GM21360 (cell line): ENCODE results near the gene MT1H.

Experiments used
- ATAC-seq: cut with Tn5 transposase; IDR thresholded peaks from one replicate; pipeline ENCODE4 v1.9.1; 2021; ENCODE audit warnings: mild to moderate bottlenecking, moderate library complexity; ENCODE audit not compliant: unreplicated experiment

Gene MT1H

DNA sequence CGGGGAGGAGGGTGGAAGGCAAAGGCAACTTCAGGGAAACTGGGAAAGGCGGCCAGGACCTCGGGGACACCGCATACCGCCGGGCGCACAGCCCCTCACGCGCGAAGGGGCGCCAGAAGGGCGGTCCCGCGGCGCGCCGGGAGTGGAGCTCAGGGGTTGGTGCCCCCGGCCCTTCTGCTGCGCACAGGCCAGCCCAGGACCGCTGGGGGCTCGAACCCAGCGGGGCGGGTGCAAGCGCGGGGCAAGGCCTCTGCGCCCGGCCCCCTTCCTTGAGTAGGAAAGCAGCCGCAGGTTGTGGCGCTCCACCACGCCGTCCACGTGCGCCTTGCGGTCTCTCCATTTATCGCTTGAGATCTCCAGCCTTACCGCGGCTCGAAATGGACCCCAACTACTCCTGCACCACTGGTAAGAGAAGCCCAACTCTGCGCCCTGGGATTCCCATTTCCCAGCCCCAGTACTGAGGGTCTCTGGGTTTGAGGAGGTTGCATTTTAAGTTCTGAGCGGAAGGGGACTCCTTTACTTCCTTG is 34.1 kb upstream of the MT1H start:
- no peak for ATAC-seq

DNA sequence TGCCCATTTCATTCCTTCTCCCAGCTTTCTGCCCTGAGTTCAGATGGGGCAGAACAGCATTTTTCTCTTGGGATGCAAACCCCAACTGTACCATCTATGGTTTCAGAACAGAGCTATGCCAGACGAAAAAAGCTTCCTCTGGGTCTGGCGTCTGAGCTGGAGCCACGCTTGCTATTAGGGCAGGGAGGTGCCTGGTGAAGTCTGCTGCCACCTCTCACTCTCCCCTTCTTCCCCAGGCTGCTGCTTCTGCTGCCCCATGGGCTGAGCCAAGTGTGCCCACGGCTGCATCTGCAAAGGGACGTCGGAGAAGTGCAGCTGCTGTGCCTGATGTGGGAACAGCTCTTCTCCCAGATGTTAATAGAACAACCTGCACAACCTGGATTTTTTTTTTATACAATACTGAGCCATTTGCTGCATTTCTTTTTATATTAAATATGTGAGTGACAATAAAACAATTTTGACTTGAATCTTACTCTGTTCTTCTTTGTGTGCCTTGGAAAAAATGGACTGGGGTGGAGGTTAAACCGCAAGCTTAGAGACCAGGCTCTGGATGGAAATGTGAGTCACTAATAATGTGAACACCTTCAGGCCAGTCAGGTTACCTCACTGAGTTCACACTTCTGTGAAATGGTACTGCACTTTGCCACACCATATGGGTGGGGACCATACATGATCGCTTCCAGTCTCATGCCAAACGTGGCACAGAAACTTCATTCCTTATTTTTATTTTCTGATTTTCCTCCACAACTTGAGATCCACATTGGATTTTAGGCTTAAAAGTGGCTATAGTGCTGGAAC is 32.8 kb upstream of the MT1H start:
- ATAC-seq = no peak

DNA sequence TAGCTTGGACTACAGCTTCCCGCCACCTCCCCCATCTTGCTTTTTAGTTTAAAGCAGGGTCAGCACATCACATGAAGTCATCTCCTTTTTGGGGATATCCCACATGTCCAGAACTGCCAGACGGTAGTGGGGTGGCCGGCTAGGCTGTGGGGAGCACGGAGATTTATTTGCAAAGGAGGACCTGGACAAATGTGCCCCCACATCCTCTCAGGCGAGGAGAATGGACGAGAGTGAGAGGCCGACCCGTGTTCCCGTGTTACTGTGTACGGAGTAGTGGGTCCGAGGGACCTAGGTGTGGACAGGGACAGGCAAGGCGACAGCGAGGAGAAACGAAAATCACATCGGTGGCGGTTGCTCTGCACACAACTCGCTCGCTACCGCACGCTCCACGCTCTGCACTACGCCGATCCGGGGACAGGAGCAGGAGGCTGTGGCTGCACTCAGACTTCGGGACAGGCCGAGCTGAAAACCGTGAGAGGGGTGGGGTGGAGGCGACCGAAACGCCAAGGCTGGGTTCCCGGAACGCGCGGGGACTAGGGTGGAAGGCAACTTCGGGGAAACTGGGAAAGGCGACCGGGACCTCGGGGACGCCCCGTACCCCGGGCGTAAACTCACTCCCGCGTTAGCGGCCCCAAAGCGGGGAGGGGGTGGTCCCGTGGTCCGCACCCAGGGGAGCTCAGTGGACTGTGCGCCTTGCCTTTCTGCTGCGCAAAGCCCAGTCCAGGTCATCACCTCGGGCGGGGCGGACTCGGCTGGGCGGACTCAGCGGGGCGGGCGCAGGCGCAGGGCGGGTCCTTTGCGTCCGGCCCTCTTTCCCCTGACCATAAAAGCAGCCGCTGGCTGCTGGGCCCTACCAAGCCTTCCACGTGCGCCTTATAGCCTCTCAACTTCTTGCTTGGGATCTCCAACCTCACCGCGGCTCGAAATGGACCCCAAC is 31.5 kb upstream of the MT1H start, which contains the start of gene MT1A:
TSS of gene MT1A (plus strand) at position 853 of the 937 bp plus-strand sequence. CDS start at position 926, 73 bp downstream.
- no peak for ATAC-seq

DNA sequence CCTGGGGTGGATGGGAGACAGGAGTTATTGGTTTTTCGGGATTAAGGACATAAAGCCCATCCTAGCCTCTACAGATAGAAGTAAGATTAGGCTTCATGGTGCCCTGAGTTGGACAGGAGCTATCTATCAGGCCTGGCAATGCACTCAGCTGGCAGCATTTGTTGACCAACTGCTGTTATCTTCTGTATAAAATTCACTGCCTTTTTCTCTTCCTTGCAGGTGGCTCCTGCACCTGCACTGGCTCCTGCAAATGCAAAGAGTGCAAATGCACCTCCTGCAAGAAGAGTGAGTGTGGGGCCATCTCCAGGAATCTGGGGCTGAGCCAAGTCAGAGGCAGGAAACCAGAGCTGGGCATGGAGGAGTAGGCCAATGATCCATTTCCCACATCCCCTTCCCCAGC is 30.6 kb upstream of the MT1H start:
- ATAC-seq = no peak

DNA sequence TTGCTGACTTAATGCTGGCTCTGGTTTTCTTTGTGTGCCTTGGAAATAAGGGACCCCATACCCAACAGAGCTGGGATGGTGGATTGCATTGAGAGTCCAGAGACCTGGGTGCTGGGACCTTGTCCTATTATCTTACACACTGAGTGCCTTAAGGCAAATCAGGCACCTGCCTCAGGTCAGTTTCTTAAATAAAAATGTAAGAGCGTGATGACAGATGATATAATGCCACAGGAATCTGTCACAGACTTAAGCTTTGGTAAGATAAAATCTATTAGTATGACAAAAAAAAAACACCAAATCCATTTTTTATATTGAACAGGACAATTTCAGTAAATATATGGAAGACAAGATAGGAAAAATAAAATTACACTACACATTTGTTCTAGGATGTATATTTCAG is 29.5 kb upstream of the MT1H start:
- no peak for ATAC-seq

DNA sequence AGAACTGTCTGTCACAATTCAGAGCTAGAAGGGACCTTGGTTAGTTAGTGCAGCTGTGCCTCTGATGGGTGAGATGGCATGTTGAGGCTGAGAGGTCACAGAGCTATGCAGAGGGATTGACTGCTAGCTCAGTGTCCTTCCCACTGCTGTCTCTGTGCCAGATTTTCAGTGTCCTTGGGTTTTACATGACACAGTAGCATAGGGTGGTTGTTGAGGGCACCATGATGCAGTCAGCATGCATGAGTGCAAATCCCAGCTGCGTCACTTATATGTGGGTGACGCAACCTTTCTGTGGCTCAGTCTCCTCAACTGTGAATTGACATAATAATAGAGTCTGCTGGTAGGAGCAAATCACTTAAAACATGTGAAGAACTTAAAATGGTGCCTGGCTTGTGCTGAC is 28.4 kb upstream of the MT1H start:
- no peak for ATAC-seq

DNA sequence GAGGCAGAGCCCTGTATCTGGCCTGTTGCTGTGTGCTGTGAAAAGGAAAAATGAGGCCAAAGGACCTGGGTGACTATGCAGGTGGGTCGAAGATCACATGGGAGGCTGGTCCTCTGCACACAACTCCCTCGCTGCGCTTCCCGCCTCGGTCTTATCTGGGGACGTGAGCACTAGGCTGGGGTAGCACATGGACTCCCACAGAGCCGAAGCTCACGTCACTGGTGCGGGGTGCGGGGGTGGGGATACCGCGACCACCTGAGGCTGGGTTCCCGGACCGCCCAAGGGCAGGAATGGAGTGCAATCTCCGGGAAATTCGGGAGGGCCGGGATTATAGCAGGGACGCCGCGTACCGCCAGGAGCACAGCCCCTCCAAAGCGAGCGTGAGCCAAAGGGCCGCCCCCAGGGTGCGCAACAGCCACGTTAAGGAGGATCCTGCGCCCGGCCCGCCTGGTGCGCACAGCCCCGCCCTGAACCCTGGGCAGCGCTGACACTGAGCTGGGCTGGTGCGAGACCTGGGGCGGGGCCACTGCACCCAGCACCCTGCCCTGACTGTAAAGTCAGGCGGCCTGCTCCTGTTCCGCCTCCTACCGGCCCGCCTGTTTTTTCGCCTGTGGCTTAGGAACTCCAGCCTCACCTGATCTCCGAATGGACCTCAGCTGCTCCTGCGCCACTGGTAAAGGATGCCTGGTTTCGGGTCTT is 26.4 kb upstream of the MT1H start:
- ATAC-seq = peak; percentile 54

DNA sequence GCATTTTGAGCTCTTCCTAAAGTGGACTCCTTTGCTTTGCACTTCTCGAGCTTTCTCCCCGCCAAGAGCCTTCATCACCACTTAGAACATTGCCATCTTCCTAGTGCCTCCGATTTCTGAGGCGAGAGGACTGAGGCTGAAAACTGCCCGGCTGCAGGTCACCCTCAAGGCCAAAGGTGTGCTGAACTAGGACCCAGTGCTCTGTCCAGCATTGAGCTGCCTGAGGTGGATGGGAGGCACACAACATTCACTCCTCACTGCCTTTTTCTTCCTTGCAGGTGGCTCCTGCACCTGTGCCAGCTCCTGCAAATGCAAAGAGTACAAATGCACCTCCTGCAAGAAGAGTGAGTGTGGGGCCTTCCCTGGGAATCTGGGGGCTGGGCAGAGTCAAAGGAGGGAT is 25.8 kb upstream of the MT1H start:
- ATAC-seq = no peak

DNA sequence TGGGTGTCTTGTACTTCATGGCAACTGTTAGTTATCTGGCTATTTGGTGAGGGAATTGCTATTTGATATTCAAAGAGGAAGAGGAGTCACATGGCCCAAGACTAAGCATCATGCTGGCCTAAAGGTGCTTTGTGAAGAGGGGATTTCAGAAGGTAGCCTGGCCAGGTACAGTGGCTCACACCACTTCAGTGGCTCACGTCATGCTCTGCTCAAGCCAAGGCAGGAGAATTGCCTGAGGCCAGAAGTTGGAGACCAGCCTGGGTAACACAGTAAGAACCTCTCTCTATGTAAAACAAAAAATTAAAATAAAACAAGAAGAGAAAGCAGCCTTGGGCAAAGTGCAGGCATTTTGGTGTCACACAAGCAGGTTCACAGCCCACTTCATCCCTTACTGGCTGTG is 24.3 kb upstream of the MT1H start:
- ATAC-seq = no peak

DNA sequence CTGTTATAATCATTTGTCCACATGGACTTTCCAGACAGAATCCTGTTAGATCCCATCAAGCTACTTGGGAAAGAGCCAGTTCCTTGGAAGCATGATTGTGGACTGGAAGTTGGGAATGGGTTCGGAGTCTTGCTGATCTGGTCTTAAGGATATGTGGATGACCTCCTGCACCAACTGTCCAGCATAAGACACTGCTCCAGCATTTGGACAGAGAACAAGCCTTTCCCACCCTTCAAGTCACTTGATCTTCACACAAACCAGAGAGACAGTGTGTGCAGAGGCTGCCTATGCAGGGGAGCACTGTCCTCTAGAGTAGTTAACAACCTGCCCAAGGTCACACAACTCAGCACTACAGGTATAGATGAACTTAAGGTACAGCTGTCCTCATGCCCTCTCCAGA is 23.8 kb upstream of the MT1H start:
- no peak for ATAC-seq

DNA sequence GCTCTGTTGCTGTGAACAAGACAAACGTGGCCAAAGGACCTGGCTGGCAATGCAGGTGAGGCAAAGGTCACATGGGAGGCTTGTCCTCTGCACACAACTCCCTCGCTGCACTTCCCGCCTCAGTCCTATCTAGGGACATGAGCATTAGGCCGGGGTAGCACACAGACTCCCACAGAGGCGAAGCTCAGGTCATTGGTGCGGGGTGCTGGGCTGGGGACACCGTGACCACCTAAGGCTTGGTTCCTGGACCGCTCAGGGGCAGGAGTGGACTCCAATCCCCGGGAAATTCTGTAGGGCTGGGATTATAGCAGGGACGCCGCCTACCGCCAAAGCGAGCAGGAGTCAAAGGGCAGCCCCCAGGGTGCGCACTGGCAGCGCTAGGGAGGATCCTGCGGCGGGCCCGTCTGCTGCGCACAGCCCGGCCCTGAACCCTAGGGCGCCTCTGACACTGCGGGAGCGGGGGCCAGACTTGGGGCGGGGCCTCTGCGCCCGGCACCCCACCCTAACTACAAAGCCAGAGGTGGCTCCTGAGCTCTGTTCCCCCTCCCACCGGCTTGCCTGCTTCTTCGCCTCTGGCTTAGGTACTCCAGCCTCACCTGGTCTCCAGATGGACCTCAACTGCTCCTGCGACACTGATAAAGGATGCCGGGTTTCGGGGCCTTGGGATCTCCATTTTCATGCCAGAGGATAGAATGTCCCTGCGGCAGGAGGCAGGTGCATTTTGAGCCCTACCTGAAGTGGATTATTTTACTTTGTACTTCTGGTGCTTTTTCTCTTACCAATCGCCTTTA is 21.8 kb upstream of the MT1H start:
- ATAC-seq = no peak

DNA sequence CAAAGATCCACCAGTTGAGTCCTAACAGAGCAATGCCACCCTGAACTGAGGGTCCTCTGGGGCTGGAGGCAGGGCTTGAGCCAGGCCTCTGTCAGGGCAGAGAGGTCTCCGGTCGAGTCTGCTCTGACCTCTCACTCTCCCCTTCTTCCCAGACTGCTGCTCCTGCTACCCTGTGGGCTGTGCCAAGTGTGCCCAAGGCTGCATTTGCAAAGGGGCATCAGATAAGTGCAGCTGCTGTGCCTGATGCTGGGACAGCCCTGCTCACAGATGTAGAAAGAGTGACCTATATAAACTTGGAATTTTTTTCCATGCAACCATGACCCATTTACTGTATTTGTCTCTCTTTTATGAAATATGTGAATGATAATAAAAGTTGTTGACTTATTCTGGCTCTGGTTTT is 20.3 kb upstream of the MT1H start:
- ATAC-seq = no peak

DNA sequence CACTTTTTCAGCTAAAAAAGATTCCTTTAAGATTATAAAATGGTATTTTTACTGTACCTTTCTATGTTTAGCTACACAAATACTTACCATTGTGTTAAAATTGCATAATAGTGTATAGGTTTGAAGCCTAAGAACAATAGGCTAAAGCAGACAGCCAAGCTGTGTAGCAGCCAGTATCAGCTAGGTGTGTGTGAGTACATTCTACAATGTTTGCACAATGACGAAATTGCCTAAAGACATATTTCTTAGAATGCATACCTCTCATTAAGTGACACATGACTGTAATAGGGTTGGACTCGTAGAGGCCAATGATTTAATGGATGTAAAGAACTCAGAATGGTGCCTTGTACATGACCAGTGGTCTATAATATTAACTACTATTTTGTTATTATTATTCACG is 19.8 kb upstream of the MT1H start:
- no peak for ATAC-seq

DNA sequence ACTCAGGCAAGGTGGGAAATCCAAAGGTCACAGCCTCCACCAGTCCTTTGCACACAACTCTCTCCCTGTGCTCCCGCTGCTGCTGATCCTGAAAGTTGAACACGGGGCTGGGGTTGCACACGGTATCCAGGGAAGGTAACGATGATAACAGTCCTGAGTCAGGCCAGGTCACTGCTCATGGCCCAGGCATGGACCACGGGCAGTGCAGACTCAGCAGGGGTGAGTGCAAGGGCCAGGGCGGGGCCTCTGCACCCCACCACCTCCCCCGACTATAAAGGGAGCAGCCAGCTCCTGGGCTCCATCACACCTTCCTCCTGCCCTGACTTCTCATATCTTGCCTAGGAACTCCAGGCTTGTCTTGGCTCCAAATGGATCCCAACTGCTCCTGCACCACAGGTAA is 18.0 kb upstream of the MT1H start, which contains the start of gene MT1B:
TSS of gene MT1B (plus strand) at position 301 of the 400 bp plus-strand sequence. CDS start at position 369, 68 bp downstream.
- no peak for ATAC-seq

DNA sequence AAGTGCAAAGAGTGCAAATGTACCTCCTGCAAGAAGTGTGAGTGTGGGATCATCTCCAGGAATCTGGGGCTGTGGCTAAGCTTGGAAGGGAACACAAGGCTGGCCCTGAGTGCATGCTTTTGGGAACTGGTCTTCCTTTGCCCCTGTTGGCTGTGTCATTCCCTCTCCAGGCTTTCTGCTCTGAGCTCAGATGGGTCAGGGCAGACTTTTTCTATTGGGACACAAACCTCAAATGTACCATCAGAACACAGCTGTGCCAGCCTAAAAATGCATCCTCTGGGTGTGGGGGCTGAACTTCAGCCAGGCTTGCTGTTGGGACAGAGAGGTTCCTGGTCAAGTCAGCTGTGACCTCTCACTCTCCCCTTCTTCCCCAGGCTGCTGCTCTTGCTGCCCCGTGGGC is 17.0 kb upstream of the MT1H start:
- ATAC-seq = no peak

DNA sequence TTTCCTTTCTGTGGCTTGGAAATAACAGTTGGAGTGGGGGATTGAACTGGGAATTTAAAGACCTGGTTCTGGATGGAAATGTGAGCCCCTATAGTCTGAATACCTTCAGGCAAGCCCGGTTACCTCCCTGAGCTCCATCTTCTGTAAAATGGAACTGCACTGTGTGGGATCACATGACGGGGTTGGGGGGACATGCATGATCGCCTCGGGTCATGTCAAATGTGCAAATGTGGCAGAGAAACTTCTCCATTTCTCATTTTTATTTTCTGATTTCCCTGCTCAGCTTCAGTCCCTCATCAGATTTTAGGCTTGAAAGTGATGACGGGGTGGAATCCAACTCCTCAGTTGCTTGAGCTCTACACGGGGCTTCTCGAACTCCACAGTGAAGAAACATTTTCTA is 16.4 kb upstream of the MT1H start:
- ATAC-seq = no peak

DNA sequence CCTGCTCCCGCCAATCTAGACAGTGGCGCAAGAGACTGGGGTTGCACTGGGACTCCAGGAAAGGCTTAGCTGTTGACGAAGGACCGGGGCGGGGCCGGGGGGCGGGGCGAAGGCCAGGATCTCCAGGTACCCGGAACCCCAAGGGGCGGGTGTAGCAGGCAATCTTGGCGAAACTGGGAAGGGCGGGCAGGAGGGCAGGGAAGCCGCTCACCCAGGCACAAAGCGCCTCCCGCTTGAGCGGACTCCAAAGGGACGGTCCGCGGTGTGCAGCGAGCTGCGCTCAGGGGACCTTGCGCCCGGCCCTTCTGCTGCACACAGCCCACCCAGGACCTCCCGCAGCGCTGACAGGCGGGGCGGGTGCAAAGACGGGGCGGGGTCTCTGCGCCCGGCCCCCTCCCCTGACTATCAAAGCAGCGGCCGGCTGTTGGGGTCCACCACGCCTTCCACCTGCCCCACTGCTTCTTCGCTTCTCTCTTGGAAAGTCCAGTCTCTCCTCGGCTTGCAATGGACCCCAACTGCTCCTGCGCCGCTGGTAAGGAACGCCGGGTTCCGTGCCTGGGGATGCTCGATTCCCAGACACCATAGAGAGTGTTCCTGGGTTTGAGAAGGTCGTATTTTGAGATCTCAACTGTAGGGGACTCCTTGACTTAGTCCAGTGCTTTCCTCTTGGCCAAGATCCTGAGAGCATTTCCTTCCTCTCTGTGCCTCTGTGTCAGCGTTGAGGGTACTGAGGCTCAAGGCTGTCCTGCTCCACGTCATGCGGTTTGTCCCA is 11.9 kb upstream of the MT1H start, which contains the start of gene MT1F:
TSS of gene MT1F (plus strand) at position 405 of the 772 bp plus-strand sequence. CDS start at position 505, 100 bp downstream.
- no peak for ATAC-seq

DNA sequence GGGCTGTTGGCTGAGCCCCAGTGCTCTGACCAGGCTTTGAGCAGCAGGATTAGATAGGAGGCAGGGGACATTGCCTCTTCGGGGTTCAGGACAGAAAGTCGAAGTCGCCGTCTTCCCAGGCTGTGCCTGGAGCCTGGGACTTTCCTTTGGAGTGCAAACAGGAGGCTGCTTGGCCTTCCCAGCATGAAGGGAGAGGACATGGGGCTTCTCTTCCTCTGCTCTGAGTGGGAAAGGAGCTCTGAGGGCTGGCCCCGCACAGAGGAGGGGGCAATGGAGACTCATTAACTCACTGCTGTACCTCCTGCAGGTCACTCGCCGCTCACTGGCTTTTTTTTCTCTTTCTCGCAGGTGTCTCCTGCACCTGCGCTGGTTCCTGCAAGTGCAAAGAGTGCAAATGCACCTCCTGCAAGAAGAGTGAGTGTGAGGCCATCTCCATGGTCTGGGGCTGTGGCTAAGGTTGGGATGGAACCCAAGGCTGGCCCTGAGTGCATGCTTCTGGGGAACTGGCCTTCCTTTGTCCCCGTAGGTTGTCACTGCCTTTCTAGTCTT is 11.2 kb upstream of the MT1H start:
- ATAC-seq = no peak
